HG02885 (cell line): ENCODE measurements around the gene PKN2.
A peak's percentile ranks its signal among the peaks of the same experiment; 100 is the strongest.
"Not testable (repeated sequence)": the region's sequence is repeated elsewhere in the genome, so short reads cannot be mapped to it uniquely, and the experiment has no call there.

Experiments used
- ATAC-seq: cut with Tn5 transposase; IDR thresholded peaks from one replicate; pipeline ENCODE4 v1.9.1; 2021; ENCODE audit warnings: mild to moderate bottlenecking; ENCODE audit not compliant: unreplicated experiment, poor library complexity

Gene PKN2

DNA sequence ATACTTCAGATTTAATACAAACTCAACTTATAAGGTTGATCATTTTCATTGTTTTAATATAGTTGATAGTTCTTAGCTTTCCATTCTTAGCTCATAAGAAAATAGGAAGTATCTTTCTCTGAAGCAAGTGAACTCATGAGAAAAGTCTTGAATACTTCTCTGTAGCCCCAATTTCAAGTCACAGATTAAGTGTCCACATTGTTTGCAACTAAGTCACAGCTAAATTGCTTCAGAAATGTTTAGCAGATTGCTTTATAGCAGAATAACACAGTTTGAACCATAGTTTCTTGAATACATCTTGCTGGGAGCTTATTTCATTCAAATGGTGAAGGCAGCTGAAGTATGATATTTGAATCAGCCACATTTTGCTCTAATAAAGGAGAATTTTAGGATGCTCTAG, 10.6 kb upstream of the PKN2 start:
- ATAC-seq: no peak

DNA sequence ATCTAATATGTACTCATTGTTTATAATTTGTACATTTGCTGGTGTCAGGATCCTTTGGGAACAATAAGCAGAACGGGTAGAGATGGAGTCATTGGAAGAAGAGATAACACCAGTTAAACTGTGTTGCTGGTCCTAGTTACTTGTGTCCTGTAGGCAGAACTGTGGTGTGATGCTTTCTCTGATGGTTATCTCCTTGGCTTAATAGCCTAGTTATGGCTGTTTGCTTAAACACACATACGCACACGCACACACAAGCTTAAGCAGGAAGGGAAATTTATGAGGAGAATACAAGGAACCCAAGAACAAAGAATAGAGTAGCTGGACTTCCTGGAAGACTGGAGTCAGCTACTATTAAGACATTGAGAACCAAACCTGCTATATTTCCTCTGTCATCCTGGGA, 5.7 kb upstream of the PKN2 start:
- no peak for ATAC-seq

GRCh38 chr1:88680471-88680870, 3.6 kb upstream of the PKN2 start:
- ATAC-seq: no peak

- no peak for ATAC-seq
Observed at GRCh38 chr1:88680911-88681622, 3.0 kb upstream of the PKN2 start.

DNA sequence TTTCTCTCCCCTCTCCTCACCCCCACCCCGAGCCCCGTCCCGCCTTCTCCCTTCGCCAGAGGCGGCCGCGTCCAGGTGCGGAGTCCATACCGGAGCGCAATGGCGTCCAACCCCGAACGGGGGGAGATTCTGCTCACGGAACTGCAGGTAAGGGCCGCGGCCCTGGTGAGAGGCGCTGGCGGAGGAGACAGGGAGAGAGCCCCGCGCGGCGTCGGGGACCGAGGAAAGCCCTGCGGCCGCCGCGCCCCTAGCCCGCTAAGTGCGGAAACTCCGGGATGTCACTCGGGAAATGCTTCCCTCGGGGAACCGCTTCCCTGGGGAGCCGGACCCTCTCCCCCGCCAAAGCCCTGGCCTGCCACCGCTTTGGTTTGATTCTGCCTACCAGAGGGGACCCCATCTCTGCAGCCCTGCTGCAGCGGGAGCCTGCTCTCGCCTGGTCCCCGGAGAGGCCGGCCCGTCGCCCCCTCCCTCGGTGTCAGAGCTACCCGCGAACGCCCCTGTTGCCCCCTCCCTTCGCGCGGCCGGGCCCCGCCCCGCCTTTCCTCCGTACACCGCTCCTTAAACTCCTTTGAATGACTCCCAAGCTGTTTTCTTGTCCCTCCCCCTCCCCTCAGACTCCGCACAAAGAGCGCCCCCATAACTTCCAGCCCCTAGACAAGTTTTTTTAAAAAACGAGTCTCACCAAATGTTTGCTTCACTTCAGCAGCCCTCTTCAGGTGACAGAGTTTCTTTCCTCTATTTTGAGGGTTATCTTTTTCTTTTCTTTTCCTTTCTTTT, 597 bp downstream of the PKN2 start:
- ATAC-seq: peak; percentile 39

GRCh38 chr1:88685259-88685620, 1.2 kb downstream of the PKN2 start:
- ATAC-seq: no peak

DNA sequence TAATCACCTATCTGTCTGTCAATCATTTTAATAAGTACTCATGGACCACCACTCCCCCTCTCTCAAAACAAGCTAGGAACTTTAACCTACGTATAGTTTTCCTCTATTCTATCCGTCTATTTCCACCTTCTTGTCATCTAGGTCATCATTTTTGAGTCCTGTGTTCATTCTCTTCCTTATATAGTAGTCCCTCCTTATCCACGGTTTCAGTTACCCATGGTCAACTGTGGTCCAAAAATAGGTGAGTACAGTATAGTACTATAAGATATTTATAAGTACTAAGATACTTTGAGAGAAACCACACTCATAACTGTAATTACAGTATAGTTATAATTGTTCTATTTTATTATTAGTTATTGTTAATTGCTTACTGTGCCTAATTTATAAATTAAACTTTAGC, 7.5 kb downstream of the PKN2 start:
- no peak for ATAC-seq

- ATAC-seq: no peak
Observed at GRCh38 chr1:88695781-88696180, 11.7 kb downstream of the PKN2 start.

DNA sequence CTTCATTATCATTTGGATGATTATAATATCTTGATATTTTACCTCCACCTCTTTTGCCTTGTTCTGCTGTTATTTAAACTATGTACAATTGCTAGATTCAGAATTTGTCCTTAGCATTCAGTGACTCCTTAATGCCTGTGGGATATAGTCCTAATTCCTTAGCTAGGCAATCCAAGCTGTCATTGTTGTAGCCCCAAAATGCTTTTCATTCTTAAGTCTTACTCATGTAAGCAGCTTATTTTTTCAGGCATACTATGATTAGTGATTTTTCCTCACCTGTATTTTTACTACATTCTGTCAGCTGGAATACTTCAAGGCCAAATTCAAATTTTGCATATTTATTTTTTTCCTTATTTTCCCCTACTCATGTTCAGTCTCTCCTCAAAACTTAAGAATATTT, 13.4 kb downstream of the PKN2 start:
- no peak for ATAC-seq

- ATAC-seq: no peak
Observed at GRCh38 chr1:88698140-88698539, 14.1 kb downstream of the PKN2 start.

DNA sequence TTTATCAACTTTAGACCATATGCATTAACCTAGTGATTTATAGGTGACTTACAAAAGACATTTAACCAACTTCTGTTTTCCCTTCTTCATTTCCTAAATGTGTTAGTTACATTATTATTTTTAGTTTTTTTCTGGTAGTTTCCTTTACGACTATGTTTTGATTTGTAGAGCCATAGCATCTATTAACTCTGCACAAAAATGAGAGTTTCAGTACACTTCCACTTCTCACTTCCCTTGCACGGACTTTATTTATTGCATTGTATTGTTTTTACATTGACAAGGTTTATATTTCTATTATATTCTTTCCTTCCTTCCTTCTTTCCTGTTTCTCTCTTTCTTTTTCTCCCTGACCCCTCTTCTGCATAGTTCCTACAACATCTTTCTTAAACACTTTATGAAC, 14.7 kb downstream of the PKN2 start:
- ATAC-seq: no peak

- ATAC-seq: no peak
Observed at GRCh38 chr1:88700425-88701013, 16.4 kb downstream of the PKN2 start.

DNA sequence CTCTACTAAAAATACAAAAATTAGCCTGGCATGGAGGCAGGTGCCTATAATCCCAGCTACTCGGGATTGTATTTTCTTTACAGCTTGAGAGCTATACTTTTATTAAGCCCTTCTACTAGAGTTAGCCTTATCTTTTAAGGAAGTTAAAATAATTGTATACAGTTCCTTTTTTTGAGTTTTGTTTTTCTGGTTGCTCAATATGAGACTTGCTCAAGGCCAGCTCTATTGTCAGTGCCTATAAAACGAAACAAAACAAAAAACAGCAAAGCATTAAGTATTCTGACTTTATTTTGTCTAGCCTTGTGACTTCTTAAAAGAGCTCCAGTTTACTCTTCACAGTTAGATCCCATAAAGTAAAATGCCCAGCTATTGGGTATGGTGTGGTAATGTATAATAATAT, 17.2 kb downstream of the PKN2 start:
- peak; percentile 88 for ATAC-seq

DNA sequence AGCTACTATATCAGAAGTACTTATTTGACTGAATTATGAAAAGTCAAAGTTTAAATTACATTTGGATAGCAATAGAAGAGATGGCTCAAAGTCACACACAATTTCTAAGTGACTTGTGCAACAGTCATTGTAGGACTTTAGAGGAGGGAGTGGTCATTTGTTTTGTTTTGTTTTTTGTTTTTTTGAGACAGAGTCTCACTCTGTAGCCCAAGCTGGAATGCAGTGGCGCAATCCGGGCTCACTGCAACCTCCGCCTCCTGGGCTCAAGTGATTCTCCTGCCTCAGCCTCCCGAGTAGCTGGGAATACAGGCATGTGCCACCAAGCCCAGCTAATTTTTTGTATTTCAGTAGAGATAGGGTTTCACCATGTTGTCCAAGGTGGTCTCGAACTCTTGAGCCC, 17.7 kb downstream of the PKN2 start:
- ATAC-seq: not testable (repeated sequence)

GRCh38 chr1:88708011-88708410, 23.9 kb downstream of the PKN2 start:
- ATAC-seq: no peak

DNA sequence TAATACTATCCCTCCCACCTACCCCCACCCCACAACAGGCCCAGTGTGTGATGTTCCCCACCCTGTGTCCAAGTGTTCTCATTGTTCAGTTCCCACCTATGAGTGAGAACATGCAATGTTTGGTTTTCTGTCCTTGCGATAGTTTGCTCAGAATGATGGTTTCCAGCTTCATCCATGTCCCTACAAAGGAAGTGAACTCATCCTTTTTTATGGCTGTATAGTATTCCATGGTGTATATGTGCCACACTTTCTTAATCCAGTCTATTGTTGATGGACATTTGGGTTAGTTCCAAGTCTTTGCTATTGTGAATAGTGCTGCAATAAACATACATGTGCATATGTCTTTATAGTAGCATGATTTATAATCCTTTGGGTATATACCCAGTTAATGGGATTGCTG, 28.8 kb downstream of the PKN2 start:
- not testable (repeated sequence) for ATAC-seq

GRCh38 chr1:88716571-88716970, 32.5 kb downstream of the PKN2 start:
- not testable (repeated sequence) for ATAC-seq

- ATAC-seq: no peak
Observed at GRCh38 chr1:88722492-88722891, 38.4 kb downstream of the PKN2 start.

DNA sequence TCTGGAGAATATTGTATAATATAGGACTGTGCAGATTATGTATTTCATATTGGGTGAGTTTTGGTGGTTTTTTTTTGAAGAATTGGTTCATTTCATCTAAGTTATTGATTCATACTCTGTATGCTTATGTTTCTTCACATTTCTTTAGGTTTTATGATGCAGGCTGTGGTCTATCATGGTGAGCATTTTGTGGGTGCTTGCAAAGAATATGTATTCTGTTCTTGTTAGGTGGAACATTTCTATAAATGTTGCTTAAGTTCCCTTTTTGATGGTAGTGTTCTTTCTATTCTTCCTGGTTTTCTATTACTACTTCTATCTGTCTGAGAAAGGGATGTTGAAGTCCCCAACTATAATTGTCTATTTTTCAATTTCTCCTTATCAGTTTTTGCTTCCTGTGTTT, 42.6 kb downstream of the PKN2 start:
- ATAC-seq: no peak

GRCh38 chr1:88727205-88727604, 43.1 kb downstream of the PKN2 start:
- no peak for ATAC-seq

GRCh38 chr1:88729297-88729696, 45.2 kb downstream of the PKN2 start:
- no peak for ATAC-seq
